Astrocyte (in vitro differentiated cells and primary cell): ENCODE measurements around the gene NIT1. TPM values are rescaled to one million over a fixed set of nuclear protein-coding genes. Genes with fewer than 3 reads are reported as not detected.

ENCODE experiments used
- DNase-seq: peaks from one replicate; pipeline ENCODE4 v3.0.0-alpha.2; 2010; ENCODE audit warnings: low read depth
- FAIRE-seq: peaks from 2 replicates; lab custom pipeline; 2011; peaks lifted over from hg19 to GRCh38; lab: Jason Lieb, UNC
- H2AFZ ChIP-seq: 2 replicates; pipeline ENCODE4 v1.6.0; 2012; ENCODE audit warnings: low read depth, low read length, inconsistent platforms
- H3K27ac ChIP-seq: 2 replicates; pipeline ENCODE4 v1.5.1; 2011; ENCODE audit warnings: low read depth, low read length, inconsistent platforms
- H3K27me3 ChIP-seq: 2 replicates; pipeline ENCODE4 v1.6.0; 2011; ENCODE audit warnings: low read length, inconsistent platforms; ENCODE audit not compliant: insufficient read depth
- H3K36me3 ChIP-seq: 2 replicates; pipeline ENCODE4 v1.5.1; 2011; ENCODE audit warnings: low read length, inconsistent platforms; ENCODE audit not compliant: insufficient read depth
- H3K4me1 ChIP-seq: 2 replicates; pipeline ENCODE4 v1.5.1; 2011; ENCODE audit warnings: low read length, inconsistent platforms; ENCODE audit not compliant: insufficient read depth
- H3K4me2 ChIP-seq: 2 replicates; pipeline ENCODE4 v1.6.0; 2012; ENCODE audit warnings: low read length, inconsistent platforms
- H3K4me3 ChIP-seq: 2 replicates; pipeline ENCODE4 v1.5.1; 2011; ENCODE audit warnings: low read depth, mild to moderate bottlenecking, low read length, inconsistent platforms; ENCODE audit not compliant: insufficient read depth
- H3K79me2 ChIP-seq: 2 replicates; pipeline ENCODE4 v1.6.0; 2012; ENCODE audit warnings: mild to moderate bottlenecking, low read length, inconsistent platforms; ENCODE audit not compliant: insufficient read depth
- H3K9ac ChIP-seq: 2 replicates; pipeline ENCODE4 v1.6.0; 2012; ENCODE audit warnings: mild to moderate bottlenecking, low read length, inconsistent platforms
- H3K9me3 ChIP-seq: 2 replicates; pipeline ENCODE4 v1.5.1; 2012; ENCODE audit warnings: low read depth, mild to moderate bottlenecking, low read length, inconsistent platforms; ENCODE audit not compliant: insufficient read depth
- H4K20me1 ChIP-seq: 2 replicates; pipeline ENCODE4 v1.6.0; 2012; ENCODE audit warnings: low read length, inconsistent platforms; ENCODE audit not compliant: insufficient read depth
- H3K27ac Mint-ChIP-seq: one replicate; pipeline ENCODE4 v1.8.0; 2021; ENCODE audit warnings: mild to moderate bottlenecking, mixed read lengths; ENCODE audit not compliant: unreplicated experiment
- H3K27me3 Mint-ChIP-seq: one replicate; pipeline ENCODE4 v1.8.0; 2021; ENCODE audit warnings: low read depth, mixed read lengths; ENCODE audit not compliant: unreplicated experiment
- H3K36me3 Mint-ChIP-seq: one replicate; pipeline ENCODE4 v1.8.0; 2021; ENCODE audit warnings: low read depth, mixed read lengths; ENCODE audit not compliant: unreplicated experiment
- H3K4me1 Mint-ChIP-seq: one replicate; pipeline ENCODE4 v1.8.0; 2021; ENCODE audit warnings: low read depth, mixed read lengths; ENCODE audit not compliant: unreplicated experiment
- H3K4me3 Mint-ChIP-seq: one replicate; pipeline ENCODE4 v1.8.0; 2021; ENCODE audit warnings: mild to moderate bottlenecking, moderate library complexity, mixed read lengths; ENCODE audit not compliant: unreplicated experiment
- H3K9me3 Mint-ChIP-seq: one replicate; pipeline ENCODE4 v1.8.0; 2021; ENCODE audit warnings: mild to moderate bottlenecking, mixed read lengths; ENCODE audit not compliant: unreplicated experiment
- EZH2 ChIP-seq: IDR thresholded peaks from 2 replicates; pipeline ENCODE4 v1.6.1; 2012; ENCODE audit warnings: mild to moderate bottlenecking, low read length, inconsistent platforms; ENCODE audit not compliant: insufficient read depth
- total RNA-seq: library from RNA; stranded (reverse); gene quantifications from 2 replicates; pipeline ENCODE4 v1.2.1, GENCODE V29; 2021
- TF ChIP-seq, protein P1 (sequence below): IDR thresholded peaks from 2 replicates; pipeline ENCODE4 v1.5.1; 2011; ENCODE audit warnings: low read depth, mild to moderate bottlenecking, inconsistent platforms, low read length, moderate library complexity; ENCODE audit not compliant: insufficient read depth

NIT1 gene
- total RNA-seq, 1 donor from 2014 or later = 25.9 TPM

DNA sequence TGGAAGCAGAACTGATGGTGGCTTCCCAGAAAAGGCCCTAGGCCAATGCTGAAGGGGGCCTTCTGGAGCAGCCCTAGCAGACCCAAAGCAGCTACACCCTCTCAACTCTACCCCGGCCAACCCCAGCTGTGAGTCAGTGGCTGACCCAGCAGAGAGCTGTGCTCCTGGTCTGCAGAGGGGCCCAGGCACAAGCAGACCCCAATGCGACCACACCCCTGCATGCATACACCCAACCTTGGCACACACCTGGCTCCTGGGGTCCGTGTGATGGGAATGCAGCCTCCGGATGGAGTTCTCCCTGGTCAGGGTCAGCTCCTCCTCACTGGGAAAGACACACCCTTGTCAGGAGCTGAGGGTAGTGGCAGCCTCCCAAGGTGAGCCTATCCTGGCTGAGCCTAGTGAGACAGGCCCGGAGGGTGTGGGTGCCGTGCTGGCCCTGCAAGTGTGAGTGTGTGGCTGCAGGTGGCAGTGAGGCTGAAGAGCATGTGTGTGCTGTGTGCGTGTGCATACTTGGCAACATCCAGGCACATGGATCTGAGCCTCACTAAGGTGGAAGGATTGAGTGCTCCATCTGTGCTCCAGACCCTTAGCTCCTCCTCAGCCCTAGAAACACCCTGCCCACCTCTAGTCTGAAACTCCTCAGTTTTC lies 44.3 kb upstream of the NIT1 start:
- Mint-ChIP-seq H3K4me1 (peaks cover 22% of the 10 kb centered on the region), H3K27me3 (peaks cover 2% of the 10 kb centered on the region), H3K36me3 (peaks cover 11% of the 10 kb centered on the region), H3K4me3 (no peak overlapping the region), H3K27ac (no peak overlapping the region), H3K9me3 (peaks cover 3% of the 10 kb centered on the region)
- no peak for FAIRE-seq
- Histone ChIP-seq H3K4me2 (no peak overlapping the region), H3K36me3 (no peaks in the 10 kb centered on the region), H2AFZ (no peak overlapping the region), H3K79me2 (no peaks in the 10 kb centered on the region), H3K9me3 (no peaks in the 10 kb centered on the region), H3K4me3 (no peak overlapping the region), H3K27me3 (no peaks in the 10 kb centered on the region), H3K9ac (no peak overlapping the region), H4K20me1 (no peaks in the 10 kb centered on the region), H3K27ac (no peak overlapping the region), H3K4me1 (no peaks in the 10 kb centered on the region)
- TF ChIP-seq EZH2 = no peak
- TF ChIP-seq, protein P1, sequence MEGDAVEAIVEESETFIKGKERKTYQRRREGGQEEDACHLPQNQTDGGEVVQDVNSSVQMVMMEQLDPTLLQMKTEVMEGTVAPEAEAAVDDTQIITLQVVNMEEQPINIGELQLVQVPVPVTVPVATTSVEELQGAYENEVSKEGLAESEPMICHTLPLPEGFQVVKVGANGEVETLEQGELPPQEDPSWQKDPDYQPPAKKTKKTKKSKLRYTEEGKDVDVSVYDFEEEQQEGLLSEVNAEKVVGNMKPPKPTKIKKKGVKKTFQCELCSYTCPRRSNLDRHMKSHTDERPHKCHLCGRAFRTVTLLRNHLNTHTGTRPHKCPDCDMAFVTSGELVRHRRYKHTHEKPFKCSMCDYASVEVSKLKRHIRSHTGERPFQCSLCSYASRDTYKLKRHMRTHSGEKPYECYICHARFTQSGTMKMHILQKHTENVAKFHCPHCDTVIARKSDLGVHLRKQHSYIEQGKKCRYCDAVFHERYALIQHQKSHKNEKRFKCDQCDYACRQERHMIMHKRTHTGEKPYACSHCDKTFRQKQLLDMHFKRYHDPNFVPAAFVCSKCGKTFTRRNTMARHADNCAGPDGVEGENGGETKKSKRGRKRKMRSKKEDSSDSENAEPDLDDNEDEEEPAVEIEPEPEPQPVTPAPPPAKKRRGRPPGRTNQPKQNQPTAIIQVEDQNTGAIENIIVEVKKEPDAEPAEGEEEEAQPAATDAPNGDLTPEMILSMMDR = no peak
- DNase-seq = no peak

- no peak overlapping the region for H2AFZ ChIP-seq
- H3K27ac Mint-ChIP-seq = peak overlapping the region; percentile 19
- no peaks in the 10 kb centered on the region for H3K79me2 ChIP-seq
- DNase-seq = no peak
- no peak for FAIRE-seq
- peak overlapping the region; percentile 54 for H3K4me3 Mint-ChIP-seq
- H3K9me3 ChIP-seq = no peaks in the 10 kb centered on the region
- no peak overlapping the region for H3K4me2 ChIP-seq
- no peak overlapping the region for H3K4me3 ChIP-seq
- no peaks in the 10 kb centered on the region for H3K36me3 ChIP-seq
- H3K4me1 Mint-ChIP-seq = peaks cover 20% of the 10 kb centered on the region
- H4K20me1 ChIP-seq = no peaks in the 10 kb centered on the region
- no peak overlapping the region for H3K27ac ChIP-seq
- no peaks in the 10 kb centered on the region for H3K27me3 ChIP-seq
- peaks cover 7% of the 10 kb centered on the region for H3K36me3 Mint-ChIP-seq
- TF ChIP-seq, protein P1 = no peak
- no peak for TF ChIP-seq EZH2
- no peaks in the 10 kb centered on the region for H3K27me3 Mint-ChIP-seq
- H3K4me1 ChIP-seq = no peaks in the 10 kb centered on the region
- H3K9ac ChIP-seq = no peak overlapping the region
- peaks cover 4% of the 10 kb centered on the region for H3K9me3 Mint-ChIP-seq
These were observed 43.1 kb upstream of the NIT1 start for GRCh38 chr1:161074676-161075368.

DNA sequence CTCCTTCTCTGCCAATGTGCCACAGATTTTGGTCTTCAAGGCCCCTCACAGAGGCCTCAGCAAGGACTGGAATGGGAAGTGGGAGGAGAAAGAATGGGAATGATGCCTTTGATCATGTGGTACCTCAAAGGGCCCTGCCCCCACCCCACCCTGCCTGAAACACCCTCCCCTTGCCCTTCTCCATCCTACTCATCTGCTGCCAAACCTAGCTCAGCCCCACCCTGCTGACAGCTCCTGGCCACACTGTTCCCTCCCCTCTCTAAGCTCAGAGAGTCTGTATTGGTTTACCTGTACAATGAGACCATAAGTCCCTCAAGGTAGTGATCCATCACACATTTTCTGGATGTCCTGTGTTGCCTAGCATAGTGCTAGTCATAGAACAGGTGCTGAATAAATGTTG lies 41.5 kb upstream of the NIT1 start:
- FAIRE-seq = no peak
- H2AFZ ChIP-seq = no peak overlapping the region
- no peaks in the 10 kb centered on the region for H3K27me3 Mint-ChIP-seq
- H3K4me1 Mint-ChIP-seq = peaks cover 31% of the 10 kb centered on the region
- no peaks in the 10 kb centered on the region for H3K27me3 ChIP-seq
- H3K27ac ChIP-seq = no peak overlapping the region
- DNase-seq = no peak
- H3K4me3 Mint-ChIP-seq = no peak overlapping the region
- no peaks in the 10 kb centered on the region for H3K9me3 ChIP-seq
- peaks cover 6% of the 10 kb centered on the region for H3K4me1 ChIP-seq
- no peaks in the 10 kb centered on the region for H3K79me2 ChIP-seq
- H3K9me3 Mint-ChIP-seq = peaks cover 4% of the 10 kb centered on the region
- no peak overlapping the region for H3K27ac Mint-ChIP-seq
- H4K20me1 ChIP-seq = no peaks in the 10 kb centered on the region
- H3K9ac ChIP-seq = no peak overlapping the region
- H3K4me3 ChIP-seq = no peak overlapping the region
- H3K36me3 ChIP-seq = no peaks in the 10 kb centered on the region
- no peak overlapping the region for H3K4me2 ChIP-seq
- TF ChIP-seq, protein P1 = no peak
- peaks cover 7% of the 10 kb centered on the region for H3K36me3 Mint-ChIP-seq
